HepG2 (cell line): ENCODE measurements around the gene SLIT3. TPM values are rescaled to one million over a fixed set of nuclear protein-coding genes. Genes with fewer than 3 reads are reported as not detected.

Source experiments
- ATAC-seq: fragments of 200-7000 bp; cut with Tn5 transposase; 3 replicates; pipeline ENCODE4 v1.9.1; 2020; ENCODE audit warnings: mild to moderate bottlenecking, moderate library complexity
- BruUV-seq: library from RNA; stranded (reverse); fragments of 400-500 nt; replicated peaks from 2 replicates; lab custom pipeline; 2021; lab: Mats Ljungman, UMichigan
- CTCF ChIA-PET: fragments of 300-600 bp; formaldehyde crosslinking; extraction: SDS; loops from one replicate; lab custom pipeline; 2021; ENCODE audit warnings: low total read pairs, inconsistent platforms, low intra/inter-chr PET ratio; lab: Yijun Ruan, JAX
- POLR2A ChIA-PET: fragments of 350-600 bp; sonication (Branson Sonifier 250); formaldehyde crosslinking; loops from one replicate; lab custom pipeline; 2020; ENCODE audit warnings: antibody characterized with exemption, inconsistent platforms; lab: Yijun Ruan, JAX
- DNase-seq: peaks from one replicate; pipeline ENCODE4 v3.0.0-alpha.2; 2015; ENCODE audit warnings: low spot score
- FAIRE-seq: peaks from 3 replicates; lab custom pipeline; 2011; peaks lifted over from hg19 to GRCh38; lab: Jason Lieb, UNC
- H2AFZ ChIP-seq: one replicate; pipeline ENCODE4 v1.6.1; 2011; ENCODE audit warnings: low read length, inconsistent platforms
- H3K27ac ChIP-seq: fragments of 300-600 bp; 3 replicates; pipeline ENCODE4 v1.8.0; 2011; ENCODE audit warnings: mixed run types, mild to moderate bottlenecking, mixed read lengths, low read length, inconsistent platforms; ENCODE audit not compliant: insufficient read depth; ENCODE audit errors: extremely low read length
- H3K27me3 ChIP-seq, 2 experiments: fragments of 200-600 bp in 1 of 2; 2 replicates in 1 of 2; 3 replicates in 1 of 2; pipeline versions ENCODE4 v1.6.0 to v1.8.0; 2011; ENCODE audit warnings: low read length in 2 of 2, mild to moderate bottlenecking in 2 of 2, moderate library complexity in 2 of 2, inconsistent platforms in 1 of 2; ENCODE audit not compliant: insufficient read depth in 2 of 2, control insufficient read depth in 1 of 2
- H3K36me3 ChIP-seq, 2 experiments: fragments of 200-600 bp in 1 of 2; replicated peaks in 1 of 2; 2 replicates in 1 of 2; 3 replicates in 1 of 2; pipeline versions ENCODE4 v1.5.1 to v1.8.0; 2011; ENCODE audit warnings: low read length in 2 of 2, inconsistent platforms in 1 of 2; ENCODE audit not compliant: insufficient read depth in 2 of 2, control insufficient read depth in 1 of 2
- H3K4me1 ChIP-seq: 2 replicates; pipeline ENCODE4 v1.5.1; 2012; ENCODE audit warnings: low read length, inconsistent platforms; ENCODE audit not compliant: insufficient read depth
- H3K4me2 ChIP-seq: 2 replicates; pipeline ENCODE4 v1.6.0; 2011; ENCODE audit warnings: low read depth, low read length, inconsistent platforms
- H3K4me3 ChIP-seq, 3 experiments: fragments of 200-600 bp in 1 of 3; sonication (generic), shearing (Covaris generic) in 1 of 3; replicated peaks in 1 of 3; 2 replicates each; pipeline ENCODE4 v1.5.1; 2011 to 2016; ENCODE audit warnings: low read length in 3 of 3, inconsistent platforms in 2 of 3, low read depth in 2 of 3, mild to moderate bottlenecking in 2 of 3, control low read depth in 1 of 3, mixed read lengths in 1 of 3; ENCODE audit not compliant: insufficient read depth in 1 of 3
- H3K79me2 ChIP-seq: one replicate; pipeline ENCODE4 v1.6.1; 2011; ENCODE audit warnings: low read length, inconsistent platforms; ENCODE audit not compliant: insufficient read depth
- H3K9ac ChIP-seq: 2 replicates; pipeline ENCODE4 v1.6.0; 2011; ENCODE audit warnings: mild to moderate bottlenecking, low read depth, low read length, inconsistent platforms; ENCODE audit not compliant: insufficient read depth
- H3K9me3 ChIP-seq: 2 replicates; pipeline ENCODE4 v1.5.1; 2012; ENCODE audit warnings: mild to moderate bottlenecking, low read length
- H4K20me1 ChIP-seq: 2 replicates; pipeline ENCODE4 v1.6.0; 2011; ENCODE audit warnings: inconsistent platforms, mild to moderate bottlenecking, low read length, moderate library complexity; ENCODE audit not compliant: insufficient read depth
- HIVEP1 ChIP-seq: sonication (generic); formaldehyde crosslinking; IDR thresholded peaks from 2 replicates; pipeline ENCODE4 v1.4.0; 2020; ENCODE audit warnings: mild to moderate bottlenecking, missing genetic modification reagents
- ISX ChIP-seq: sonication (generic); formaldehyde crosslinking; conservative IDR thresholded peaks from 2 replicates; pipeline ENCODE4 v1.5.0; 2020; ENCODE audit warnings: missing genetic modification reagents
- PCBP2 ChIP-seq: fragments of 200-400 bp; formaldehyde crosslinking; optimal IDR thresholded peaks from 2 replicates; pipeline ENCODE3; 2018; ENCODE audit warnings: low read length, low read depth; ENCODE audit not compliant: poor library complexity, severe bottlenecking
- SKI ChIP-seq: fragments of 450-650 bp; IDR thresholded peaks from one replicate; pipeline ENCODE4 v1.6.1; 2018; ENCODE audit warnings: mild to moderate bottlenecking; ENCODE audit not compliant: partially characterized antibody
- SRSF4 ChIP-seq: fragments of 200-400 bp; formaldehyde crosslinking; IDR thresholded peaks from one replicate; pipeline ENCODE4 v1.6.1; 2018; ENCODE audit warnings: mild to moderate bottlenecking, low read depth, low read length, moderate library complexity; ENCODE audit not compliant: poor library complexity, severe bottlenecking
- UBTF ChIP-seq: sonication (generic); formaldehyde crosslinking; IDR thresholded peaks from 2 replicates; pipeline ENCODE4 v1.4.0; 2020; ENCODE audit warnings: mild to moderate bottlenecking, missing genetic modification reagents
- ZNF558 ChIP-seq: sonication (generic); formaldehyde crosslinking; IDR thresholded peaks from 2 replicates; pipeline ENCODE4 v1.9.0; 2022; ENCODE audit warnings: mild to moderate bottlenecking, missing genetic modification reagents, borderline replicate concordance
- ZNF605 ChIP-seq: sonication (generic); formaldehyde crosslinking; IDR thresholded peaks from 2 replicates; pipeline ENCODE4 v1.8.0; 2022; ENCODE audit warnings: mild to moderate bottlenecking, missing genetic modification reagents
- ZNF629 ChIP-seq: sonication (generic); formaldehyde crosslinking; conservative IDR thresholded peaks from 2 replicates; pipeline ENCODE4 v1.5.0; 2020; ENCODE audit warnings: missing genetic modification reagents
- WGBS: methylation state at CpG from one replicate; pipeline ENCODE4 v1.1.6; 2017; ENCODE audit warnings: low lambda C conversion rate; 5-methylcytosine and 5-hydroxymethylcytosine counted together
- in situ Hi-C: cut with HindIII; loops from 2 replicates; pipeline ENCODE4 v1.10.0; 2017; ENCODE audit warnings: low pct_unique_long_range_greater_than_20kb; ENCODE audit not compliant: extremely low pct_ligation_motif_present
- intact Hi-C: fragments of 100-400 bp; cut with micrococcal nuclease; formaldehyde crosslinking; loops from one replicate; pipeline ENCODE4 v1.10.0; 2022; ENCODE audit not compliant: unreplicated experiment
- polyA plus RNA-seq, 8 experiments: library from polyadenylated mRNA; depleted of rRNA in 3 of 8; stranded (reverse) in 7 of 8; unstranded in 1 of 8; fragments of >200 nt; fragmentation: Illumina TruSeq in 4 of 8; extraction: Trizol in 4 of 8; gene quantifications; 2 replicates each; pipeline versions ENCODE4 v1.2.1 to v1.2.3, GENCODE V29; 2011 to 2016; ENCODE audit warnings: low read depth in 4 of 8, missing spikeins in 1 of 8, mixed read lengths in 1 of 8; ENCODE audit not compliant: insufficient read depth in 1 of 8
- total RNA-seq, 5 experiments: library from RNA; depleted of rRNA; stranded (reverse); fragments of >200 nt; fragmentation: Illumina TruSeq; extraction: Trizol; gene quantifications; 2 replicates each; pipeline ENCODE4 v1.2.3, GENCODE V29; 2016; ENCODE audit warnings: low read depth in 1 of 5
- TF ChIP-seq, protein P1 (sequence below): sonication (generic); formaldehyde crosslinking; IDR thresholded peaks from 2 replicates; pipeline ENCODE4 v1.8.0; 2023; ENCODE audit warnings: mild to moderate bottlenecking, missing genetic modification reagents
- TF ChIP-seq, protein P2 (sequence below): sonication (generic); formaldehyde crosslinking; IDR thresholded peaks from 2 replicates; pipeline ENCODE4 v1.8.0; 2022; ENCODE audit warnings: mild to moderate bottlenecking, missing genetic modification reagents; ENCODE audit not compliant: insufficient replicate concordance

SLIT3 gene
- total and polyA plus RNA-seq, 2 of the 13 experiments (the other 11 are each of a cell fraction or from before 2014, with no cell fraction given), result not detected

GRCh38 chr5:168991311-168991710, 309.6 kb downstream of the SLIT3 start:
- no peaks in the 10 kb centered on the region for H3K36me3 ChIP-seq
- ChIA-PET POLR2A (no interaction called here), CTCF (no interaction called here)
- no peak overlapping the region for H3K9ac ChIP-seq
- ATAC-seq (no peak), FAIRE-seq (no peak), DNase-seq (no peak)
- H3K4me2 ChIP-seq, result no peak overlapping the region
- intact Hi-C loops, result no loop called here
- no peak overlapping the region for H2AFZ ChIP-seq
- H3K4me3 ChIP-seq, result no peak overlapping the region
- H3K9me3 ChIP-seq, result no peaks in the 10 kb centered on the region
- BruUV-seq, result no TSS peak
- TF ChIP-seq ZNF629 (CRISPR knock-in tag), result 0 out of 2 replicates have a peak, but pooled peaks have one; percentile 15
- TF ChIP-seq, protein P1, sequence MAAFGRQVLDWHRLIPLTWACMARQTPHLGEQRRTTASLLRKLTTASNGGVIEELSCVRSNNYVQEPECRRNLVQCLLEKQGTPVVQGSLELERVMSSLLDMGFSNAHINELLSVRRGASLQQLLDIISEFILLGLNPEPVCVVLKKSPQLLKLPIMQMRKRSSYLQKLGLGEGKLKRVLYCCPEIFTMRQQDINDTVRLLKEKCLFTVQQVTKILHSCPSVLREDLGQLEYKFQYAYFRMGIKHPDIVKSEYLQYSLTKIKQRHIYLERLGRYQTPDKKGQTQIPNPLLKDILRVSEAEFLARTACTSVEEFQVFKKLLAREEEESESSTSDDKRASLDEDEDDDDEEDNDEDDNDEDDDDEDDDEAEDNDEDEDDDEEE (CRISPR knock-in tag), result no peak
- H4K20me1 ChIP-seq, result no peaks in the 10 kb centered on the region
- no peaks in the 10 kb centered on the region for H3K79me2 ChIP-seq
- H3K27me3 ChIP-seq, result peaks cover 2 to 44% of the 10 kb centered on the region in 2 experiments; a peak in 3 of 5 replicates
- peaks cover 8% of the 10 kb centered on the region; the same call in 1 of the 2 replicates for H3K4me1 ChIP-seq
- in situ Hi-C loops, result loop anchor here (25.0 kb wide), 1 partner anchor 596 kb away; the partner anchor contains the start of gene SPDL1
- 69% methylated on average over 2 of the region's 2 CpGs for WGBS
- no peak overlapping the region for H3K27ac ChIP-seq

DNA sequence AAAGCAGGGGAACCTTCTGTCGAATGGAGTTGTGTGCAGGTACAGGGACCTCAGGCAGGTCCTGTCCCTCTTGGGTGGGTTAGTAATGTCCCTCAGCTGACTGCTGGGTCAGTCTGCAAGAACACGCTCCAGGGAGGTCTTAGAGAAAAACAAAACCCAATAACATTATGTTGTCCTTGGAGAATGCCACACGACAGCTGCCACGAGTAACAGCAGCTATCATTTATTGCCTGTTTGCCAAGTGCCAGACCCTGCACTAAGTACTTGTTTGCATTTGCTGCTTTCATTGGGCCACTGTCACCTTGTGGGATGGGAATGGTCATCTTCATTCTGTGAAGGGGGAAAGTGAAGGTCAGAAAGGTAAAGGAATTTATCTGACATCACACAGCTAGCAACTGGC, 310.3 kb downstream of the SLIT3 start:
- 3% methylated on average over 4 of the region's 4 CpGs for WGBS
- ChIA-PET CTCF (interaction anchor here (0.8 kb wide), 1 partner anchor 312 kb away, joined by 3 read pairs; no protein-coding TSS in a partner anchor), POLR2A (no interaction called here)
- Histone ChIP-seq H3K9ac (no peak overlapping the region), H3K4me2 (no peak overlapping the region), H3K36me3 (no peaks in the 10 kb centered on the region), H3K79me2 (no peaks in the 10 kb centered on the region), H3K27me3 (peaks cover 2 to 45% of the 10 kb centered on the region in 2 experiments; a peak in 3 of 5 replicates), H3K4me1 (peaks cover 8% of the 10 kb centered on the region; the same call in 1 of the 2 replicates), H3K9me3 (no peaks in the 10 kb centered on the region), H4K20me1 (no peaks in the 10 kb centered on the region), H3K4me3 (no peak overlapping the region), H2AFZ (no peak overlapping the region), H3K27ac (no peak overlapping the region)
- ATAC-seq, result no peak
- BruUV-seq, result no TSS peak
- in situ Hi-C loops, result loop anchor here (25.0 kb wide), 1 partner anchor 597 kb away; the partner anchor contains the start of gene SPDL1
- no peak for DNase-seq
- intact Hi-C loops, result no loop called here
- FAIRE-seq, result no peak
- TF ChIP-seq ISX, result no peak
- TF ChIP-seq HIVEP1 (CRISPR knock-in tag), result no peak
- TF ChIP-seq PCBP2, result no peak
- TF ChIP-seq ZNF605, result no peak
- TF ChIP-seq, protein P2, sequence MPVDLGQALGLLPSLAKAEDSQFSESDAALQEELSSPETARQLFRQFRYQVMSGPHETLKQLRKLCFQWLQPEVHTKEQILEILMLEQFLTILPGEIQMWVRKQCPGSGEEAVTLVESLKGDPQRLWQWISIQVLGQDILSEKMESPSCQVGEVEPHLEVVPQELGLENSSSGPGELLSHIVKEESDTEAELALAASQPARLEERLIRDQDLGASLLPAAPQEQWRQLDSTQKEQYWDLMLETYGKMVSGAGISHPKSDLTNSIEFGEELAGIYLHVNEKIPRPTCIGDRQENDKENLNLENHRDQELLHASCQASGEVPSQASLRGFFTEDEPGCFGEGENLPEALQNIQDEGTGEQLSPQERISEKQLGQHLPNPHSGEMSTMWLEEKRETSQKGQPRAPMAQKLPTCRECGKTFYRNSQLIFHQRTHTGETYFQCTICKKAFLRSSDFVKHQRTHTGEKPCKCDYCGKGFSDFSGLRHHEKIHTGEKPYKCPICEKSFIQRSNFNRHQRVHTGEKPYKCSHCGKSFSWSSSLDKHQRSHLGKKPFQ (CRISPR knock-in tag), result no peak
- no peak for TF ChIP-seq SRSF4
- no peak for TF ChIP-seq UBTF
- TF ChIP-seq SKI, result no peak
- TF ChIP-seq ZNF558 (CRISPR knock-in tag), result no peak
